ENCODE results near the gene MOGAT3. TPM values are rescaled to one million over a fixed set of nuclear protein-coding genes. Genes with fewer than 3 reads are reported as not detected.

Gene MOGAT3
- total and polyA plus RNA-seq, 7 donors, result not detected

DNA sequence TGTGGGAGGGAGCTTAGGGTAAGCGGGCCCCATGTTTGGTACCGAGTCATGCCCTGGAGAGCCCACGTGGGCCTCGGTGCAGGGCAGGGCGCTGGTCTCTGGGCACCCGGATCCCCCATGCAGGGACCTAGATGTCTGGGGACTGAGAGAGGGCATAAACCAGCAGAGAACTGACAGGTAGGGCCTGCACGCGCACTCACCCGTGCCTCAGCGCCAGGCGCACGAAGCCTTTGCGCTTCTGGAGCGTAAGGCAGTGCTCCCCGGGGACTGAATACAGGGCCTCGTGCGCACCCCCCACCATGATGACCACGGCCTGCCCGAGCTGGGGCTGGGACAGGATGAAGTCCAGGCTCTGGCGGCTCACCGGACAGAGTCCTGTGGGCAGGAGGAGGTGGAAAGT is 2.8 kb downstream of the MOGAT3 start:
- Histone ChIP-seq H3K9me3 (no peaks in the 10 kb centered on the region), H3K4me3 (no peak overlapping the region), H3K27ac (no peak overlapping the region), H3K4me1 (peaks cover 6% of the 10 kb centered on the region), H3K36me3 (ENCODE audit: insufficient read depth in 1 of 2, low read depth in 1 of 2) (no peaks in the 10 kb centered on the region), H3K27me3 (ENCODE audit: insufficient read depth in 3 of 3, low read length in 2 of 3) (peaks cover 0 to 61% (median 14%) of the 10 kb centered on the region in 3 donors)
- 68 to 70% (median 70%) methylated on average over 21 of the region's 21 CpGs for WGBS, 3 donors
- ATAC-seq, result no peak
- intact Hi-C loops (cut with DNase I), result no loop called here
- no peak for DNase-seq
- TF ChIP-seq CTCF (IDR thresholded peaks at IDR 0.05), result no peak

DNA sequence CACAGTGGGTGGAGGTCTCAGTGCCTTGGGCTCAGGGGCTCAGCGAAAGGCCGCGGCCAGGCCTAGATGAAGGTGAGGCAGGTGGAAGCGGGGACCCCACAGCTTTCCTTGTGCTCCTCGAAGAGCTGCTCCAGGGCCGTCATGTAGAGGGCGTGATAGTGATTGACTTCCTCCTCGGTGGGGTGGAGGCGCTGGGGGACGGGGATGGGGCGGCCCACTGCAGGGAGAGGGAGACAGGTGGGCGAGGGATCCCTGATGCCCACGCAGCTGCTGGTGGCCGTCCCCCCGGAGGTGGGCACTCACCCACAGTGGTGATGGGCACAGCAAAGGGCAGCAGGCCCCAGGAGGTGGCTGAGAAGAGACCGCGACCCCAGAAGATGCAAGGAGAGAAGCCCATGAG is 5.0 kb downstream of the MOGAT3 start:
- Histone ChIP-seq H3K9me3 (no peaks in the 10 kb centered on the region), H3K4me3 (no peak overlapping the region), H3K27me3 (ENCODE audit: insufficient read depth in 3 of 3, low read length in 2 of 3) (peaks cover 0 to 41% (median 6%) of the 10 kb centered on the region in 3 donors), H3K36me3 (ENCODE audit: insufficient read depth in 1 of 2, low read depth in 1 of 2) (no peaks in the 10 kb centered on the region), H3K27ac (no peak overlapping the region), H3K4me1 (no peaks in the 10 kb centered on the region)
- DNase-seq (no peak), ATAC-seq (no peak)
- intact Hi-C loops (cut with DNase I), result no loop called here
- WGBS, 3 donors, result 80 to 83% (median 83%) methylated on average over 15 to 17 of the region's 17 CpGs
- TF ChIP-seq CTCF (IDR thresholded peaks at IDR 0.05), result no peak

- Histone ChIP-seq H3K4me1 (no peaks in the 10 kb centered on the region), H3K27me3 (ENCODE audit: insufficient read depth in 3 of 3, low read length in 2 of 3) (peaks cover 0 to 32% (median 2%) of the 10 kb centered on the region in 3 donors), H3K27ac (no peak overlapping the region), H3K4me3 (no peak overlapping the region), H3K36me3 (ENCODE audit: insufficient read depth in 1 of 2, low read depth in 1 of 2) (no peaks in the 10 kb centered on the region), H3K9me3 (no peaks in the 10 kb centered on the region)
- intact Hi-C loops (cut with DNase I), result no loop called here
- 72 to 81% (median 78%) methylated on average over 8 of the region's 8 CpGs for WGBS, 3 donors
- no peak for TF ChIP-seq CTCF (IDR thresholded peaks at IDR 0.05)
- DNase-seq (no peak), ATAC-seq (no peak)
Measured at GRCh38 chr7:101189109-101189508, 11.7 kb downstream of the MOGAT3 start.

- Histone ChIP-seq H3K27ac (no peak overlapping the region), H3K36me3 (ENCODE audit: insufficient read depth in 1 of 2, low read depth in 1 of 2) (no peaks in the 10 kb centered on the region), H3K9me3 (no peaks in the 10 kb centered on the region), H3K4me1 (no peaks in the 10 kb centered on the region), H3K4me3 (no peak overlapping the region), H3K27me3 (ENCODE audit: insufficient read depth in 3 of 3, low read length in 2 of 3) (peaks cover 0 to 42% (median 2%) of the 10 kb centered on the region in 3 donors)
- intact Hi-C loops (cut with DNase I), result no loop called here
- 80 to 83% (median 82%) methylated on average over 4 of the region's 4 CpGs for WGBS, 3 donors
- DNase-seq (no peak), ATAC-seq (no peak)
- no peak for TF ChIP-seq CTCF (IDR thresholded peaks at IDR 0.05)
Measured at GRCh38 chr7:101186844-101187428, 13.9 kb downstream of the MOGAT3 start.

GRCh38 chr7:101186194-101186593 is 14.6 kb downstream of the MOGAT3 start:
- H3K9me3 ChIP-seq, result no peaks in the 10 kb centered on the region
- intact Hi-C loops (cut with DNase I), result no loop called here
- no peaks in the 10 kb centered on the region for H3K4me1 ChIP-seq
- H3K4me3 ChIP-seq, result no peak overlapping the region
- no peak overlapping the region for H3K27ac ChIP-seq
- no peak for DNase-seq
- TF ChIP-seq CTCF (IDR thresholded peaks at IDR 0.05), result no peak
- no peak for ATAC-seq
- H3K36me3 ChIP-seq (ENCODE audit: insufficient read depth in 1 of 2, low read depth in 1 of 2), result no peaks in the 10 kb centered on the region
- peaks cover 0 to 45% (median 2%) of the 10 kb centered on the region in 3 donors for H3K27me3 ChIP-seq (ENCODE audit: insufficient read depth in 3 of 3, low read length in 2 of 3)
- WGBS, 3 donors, result 61 to 69% (median 62%) methylated on average over 6 of the region's 6 CpGs

Data from psoas muscle (tissue), 8 donors.